ENCODE measurements around the gene SH3TC1.

The SH3TC1 gene

GRCh38 chr4:8162625-8163024 is 36.5 kb upstream of the SH3TC1 start:
- Histone ChIP-seq H3K27me3 (ENCODE audit: control insufficient read depth, low read length) (no peaks in the 10 kb centered on the region), H3K9me2 (replicated peaks; ENCODE audit: control insufficient read depth, low read length) (no peaks in the 10 kb centered on the region), H4K20me1 (ENCODE audit: control insufficient read depth, insufficient read depth, low read depth, low read length) (no peaks in the 10 kb centered on the region), H3K36me3 (ENCODE audit: control insufficient read depth, low read length) (no peaks in the 10 kb centered on the region), H3K4me1 (ENCODE audit: control insufficient read depth, low read length) (peaks cover 83% of the 10 kb centered on the region), H3K4me2 (ENCODE audit: low read length) (peak overlapping the region; percentile 82), H3K9me3 (ENCODE audit: control insufficient read depth, insufficient read depth, low read length) (peaks cover 4% of the 10 kb centered on the region; the same call in 1 of the 2 replicates), H3F3A (ENCODE audit: control insufficient read depth, insufficient read depth) (0 out of 2 replicates have a peak, but pooled peaks cover 11% of the 10 kb centered on the region), H3K79me2 (ENCODE audit: control insufficient read depth, low read length) (peaks cover 15% of the 10 kb centered on the region), H3K27ac (ENCODE audit: low read depth, low read length) (peak overlapping the region; percentile 93), H3K4me3 (ENCODE audit: low read length) (peak overlapping the region; percentile 53)
- TF ChIP-seq EZH2phosphoT487 (IDR thresholded peaks at IDR 0.05; ENCODE audit: borderline replicate concordance, low read length) (no peak), CTCF (IDR thresholded peaks at IDR 0.05; ENCODE audit: low read depth, low read length, poor library complexity, severe bottlenecking) (no peak)

DNA sequence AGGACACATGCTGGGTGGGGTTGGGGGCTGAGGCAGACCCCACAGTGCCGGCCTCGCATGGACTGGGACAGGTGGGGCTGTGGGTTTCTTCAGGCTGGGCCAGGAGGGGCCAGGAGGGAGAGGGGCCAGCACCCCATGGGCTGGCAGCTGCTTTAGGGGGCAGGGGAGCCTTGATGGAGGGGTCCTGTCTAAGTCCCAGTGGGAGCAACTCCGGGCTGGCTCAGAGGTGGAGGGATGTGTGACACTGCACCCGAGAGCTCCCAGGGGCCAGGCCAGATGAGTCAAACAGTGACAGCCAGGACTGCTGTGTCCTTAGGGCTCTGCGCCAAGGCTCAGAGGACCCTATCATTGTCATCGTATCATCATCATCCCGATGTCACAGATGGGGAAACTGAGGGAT is 36.1 kb upstream of the SH3TC1 start:
- Histone ChIP-seq H3K27ac (ENCODE audit: low read depth, low read length) (peak overlapping the region; percentile 93), H3K9me2 (replicated peaks; ENCODE audit: control insufficient read depth, low read length) (no peaks in the 10 kb centered on the region), H4K20me1 (ENCODE audit: control insufficient read depth, insufficient read depth, low read depth, low read length) (no peaks in the 10 kb centered on the region), H3K27me3 (ENCODE audit: control insufficient read depth, low read length) (no peaks in the 10 kb centered on the region), H3K4me3 (ENCODE audit: low read length) (peak overlapping the region; percentile 53), H3K4me2 (ENCODE audit: low read length) (peak overlapping the region; percentile 82), H3F3A (ENCODE audit: control insufficient read depth, insufficient read depth) (0 out of 2 replicates have a peak, but pooled peaks cover 11% of the 10 kb centered on the region), H3K9me3 (ENCODE audit: control insufficient read depth, insufficient read depth, low read length) (peaks cover 4% of the 10 kb centered on the region; the same call in 1 of the 2 replicates), H3K79me2 (ENCODE audit: control insufficient read depth, low read length) (peaks cover 15% of the 10 kb centered on the region), H3K36me3 (ENCODE audit: control insufficient read depth, low read length) (no peaks in the 10 kb centered on the region), H3K4me1 (ENCODE audit: control insufficient read depth, low read length) (peaks cover 83% of the 10 kb centered on the region)
- TF ChIP-seq EZH2phosphoT487 (IDR thresholded peaks at IDR 0.05; ENCODE audit: borderline replicate concordance, low read length) (no peak), CTCF (IDR thresholded peaks at IDR 0.05; ENCODE audit: low read depth, low read length, poor library complexity, severe bottlenecking) (no peak)

DNA sequence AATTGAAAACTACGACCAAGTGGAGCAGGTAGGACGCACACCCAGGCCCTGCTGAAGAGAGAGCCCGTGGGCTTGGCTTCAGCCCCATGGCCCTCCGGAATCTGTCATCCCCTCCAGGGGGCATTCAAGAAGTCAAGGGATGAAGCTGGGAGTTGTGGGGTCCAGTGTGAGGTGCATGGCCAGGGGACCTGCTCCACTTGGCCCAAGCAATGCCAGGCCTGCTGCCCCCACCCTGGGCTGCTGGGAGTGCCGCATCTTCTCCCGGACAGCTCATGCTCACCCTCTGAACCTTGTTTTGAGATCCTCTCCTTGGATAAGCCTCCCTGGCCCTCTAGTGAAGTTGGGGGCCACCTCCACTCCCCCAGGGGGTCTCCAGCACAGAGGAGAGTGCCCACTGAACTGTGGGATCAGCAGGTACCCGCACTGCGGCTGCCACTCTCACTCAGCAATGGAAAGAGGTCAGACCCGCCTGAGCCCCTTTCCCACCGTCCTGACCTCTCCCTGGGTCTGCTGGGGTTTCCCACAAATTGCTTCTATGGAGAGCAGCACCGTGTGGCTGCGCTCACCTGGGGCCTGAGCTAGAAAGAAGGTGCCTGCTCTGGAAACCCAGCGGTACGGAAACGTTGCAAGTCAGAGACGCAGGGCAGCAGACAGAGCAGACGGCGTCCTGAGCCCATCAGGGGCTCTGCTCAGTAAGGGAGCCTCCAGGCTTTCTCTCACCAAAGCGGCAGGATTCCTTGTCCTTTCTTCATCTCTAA is 35.5 kb upstream of the SH3TC1 start:
- Histone ChIP-seq H3K4me2 (ENCODE audit: low read length) (peak overlapping the region; percentile 82), H3K4me3 (ENCODE audit: low read length) (peak overlapping the region; percentile 53), H3K36me3 (ENCODE audit: control insufficient read depth, low read length) (no peaks in the 10 kb centered on the region), H3K27me3 (ENCODE audit: control insufficient read depth, low read length) (no peaks in the 10 kb centered on the region), H3K27ac (ENCODE audit: low read depth, low read length) (peak overlapping the region; percentile 93), H3F3A (ENCODE audit: control insufficient read depth, insufficient read depth) (0 out of 2 replicates have a peak, but pooled peaks cover 11% of the 10 kb centered on the region), H3K79me2 (ENCODE audit: control insufficient read depth, low read length) (peaks cover 15% of the 10 kb centered on the region), H4K20me1 (ENCODE audit: control insufficient read depth, insufficient read depth, low read depth, low read length) (no peaks in the 10 kb centered on the region), H3K9me2 (replicated peaks; ENCODE audit: control insufficient read depth, low read length) (no peaks in the 10 kb centered on the region), H3K4me1 (ENCODE audit: control insufficient read depth, low read length) (peaks cover 79% of the 10 kb centered on the region), H3K9me3 (ENCODE audit: control insufficient read depth, insufficient read depth, low read length) (peaks cover 8% of the 10 kb centered on the region)
- TF ChIP-seq EZH2phosphoT487 (IDR thresholded peaks at IDR 0.05; ENCODE audit: borderline replicate concordance, low read length): no peak
- no peak for TF ChIP-seq CTCF (IDR thresholded peaks at IDR 0.05; ENCODE audit: low read depth, low read length, poor library complexity, severe bottlenecking)
